Stimulated activated CD4-positive, alpha-beta T cell treated with anti-CD3 and anti-CD28 coated beads, TNF-alpha, amount 100 ng/mL, for 4 hours (primary cell): ENCODE measurements around the gene DDX6.
"Not testable (repeated sequence)": the region's sequence is repeated elsewhere in the genome, so short reads cannot be mapped to it uniquely, and the experiment has no call there.

ENCODE experiments used
- DNase-seq, 3 experiments: peaks; one replicate each; pipeline ENCODE4 v3.0.0-alpha.2; 2020; ENCODE audit warnings: low read depth in 3 of 3

Gene DDX6

GRCh38 chr11:118791961-118792569 is 1.1 kb upstream of the DDX6 start:
- peak; percentile 19 to 27 (median 25) for DNase-seq

DNA sequence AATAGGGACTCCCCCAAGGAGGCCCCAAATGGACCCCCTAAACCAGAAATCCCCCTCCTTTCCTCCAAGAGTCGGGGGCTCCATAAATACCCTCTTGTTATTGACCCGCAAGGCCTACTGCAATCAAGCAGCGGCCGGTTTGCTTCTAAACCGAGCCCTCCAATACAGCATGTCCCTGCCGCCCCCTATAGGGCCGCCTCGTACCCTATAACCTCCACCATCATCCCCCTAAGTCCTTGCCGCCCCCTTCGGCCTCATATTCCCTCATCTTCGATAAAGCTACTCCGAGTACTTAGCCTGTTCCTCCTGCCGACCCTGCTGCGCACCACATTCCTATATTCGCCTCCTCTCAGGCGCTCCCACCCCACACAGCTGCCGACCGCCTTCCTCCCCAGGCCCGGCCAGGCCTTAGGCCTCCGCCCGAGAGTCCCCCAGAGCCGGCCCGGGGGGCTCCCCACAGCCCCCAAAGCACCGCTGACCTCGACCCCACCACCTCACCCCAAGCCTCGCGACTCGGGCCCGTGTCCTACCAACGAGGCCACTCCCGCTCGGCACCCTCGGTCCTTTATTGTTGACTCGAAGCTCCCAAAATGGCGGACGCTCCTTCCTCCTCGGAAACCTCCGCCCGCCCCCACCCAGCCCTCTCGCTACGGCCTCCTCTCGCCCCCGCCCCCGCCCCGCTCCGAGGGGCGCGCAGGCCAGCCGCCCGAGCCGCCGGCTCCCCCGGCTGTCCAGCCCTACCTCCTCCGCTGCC is 430 bp downstream of the DDX6 start:
- peak in 1 of 3 experiments; percentile 21 for DNase-seq

DNA sequence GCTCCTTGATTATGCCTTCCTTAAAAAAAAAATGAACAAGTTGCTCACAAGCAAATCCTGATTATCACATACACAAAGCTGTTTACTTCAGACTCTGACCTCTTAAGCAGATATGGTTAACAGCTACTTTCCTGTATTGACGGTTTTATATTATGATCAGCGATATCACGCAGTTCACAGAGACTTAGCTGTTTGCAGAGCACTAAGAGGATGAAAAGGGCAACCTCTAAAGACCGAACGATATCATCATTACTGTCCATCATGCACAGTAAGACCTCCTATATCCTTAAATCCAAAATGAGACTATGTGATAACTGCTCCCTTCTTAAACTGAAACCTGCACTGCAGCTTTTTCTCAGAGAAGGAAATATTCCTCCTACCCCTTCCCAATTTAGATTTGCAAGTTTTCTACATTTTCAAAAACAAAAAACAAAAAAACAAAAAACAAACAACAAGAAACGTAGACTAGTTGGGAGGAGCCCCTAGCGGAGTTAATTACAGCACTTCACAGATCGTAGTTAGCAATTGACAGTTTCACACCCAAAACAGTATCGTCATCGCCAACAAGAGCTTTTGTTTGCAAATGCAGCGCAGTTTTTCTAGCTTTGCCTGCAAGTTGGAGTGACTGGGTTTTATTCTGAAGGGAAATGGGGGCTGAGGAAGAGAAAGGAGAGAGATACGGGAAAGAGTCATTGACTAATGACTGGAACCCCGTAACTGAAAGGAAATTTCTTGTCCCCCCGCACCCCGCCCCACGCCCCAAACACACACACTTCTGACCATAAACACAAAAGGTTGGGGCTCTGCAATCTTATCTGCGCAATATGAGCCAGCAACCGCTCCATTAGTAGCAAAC is 1.2 kb downstream of the DDX6 start:
- DNase-seq, result no peak

- no peak for DNase-seq
Measured at GRCh38 chr11:118786657-118787056, 4.3 kb downstream of the DDX6 start.

DNA sequence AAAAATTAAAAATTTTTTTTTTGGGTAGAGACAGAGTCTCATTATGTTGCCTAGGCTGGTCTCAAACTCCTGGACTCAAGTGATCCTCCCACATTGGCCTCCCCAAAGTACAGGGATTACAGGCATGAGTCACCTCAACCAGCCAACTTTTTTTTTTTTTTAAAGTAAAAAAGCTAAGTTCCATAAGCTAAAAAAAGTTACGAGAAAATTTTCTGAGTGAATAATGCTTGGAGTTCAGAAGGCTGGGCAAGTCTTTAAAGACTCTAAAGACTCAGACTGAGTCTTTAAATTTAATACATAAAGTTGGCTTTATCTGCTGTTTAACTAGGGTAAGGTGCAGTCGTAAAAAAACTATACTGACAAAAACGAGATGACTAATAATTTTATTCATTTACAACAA is 5.6 kb downstream of the DDX6 start:
- DNase-seq, result no peak

DNA sequence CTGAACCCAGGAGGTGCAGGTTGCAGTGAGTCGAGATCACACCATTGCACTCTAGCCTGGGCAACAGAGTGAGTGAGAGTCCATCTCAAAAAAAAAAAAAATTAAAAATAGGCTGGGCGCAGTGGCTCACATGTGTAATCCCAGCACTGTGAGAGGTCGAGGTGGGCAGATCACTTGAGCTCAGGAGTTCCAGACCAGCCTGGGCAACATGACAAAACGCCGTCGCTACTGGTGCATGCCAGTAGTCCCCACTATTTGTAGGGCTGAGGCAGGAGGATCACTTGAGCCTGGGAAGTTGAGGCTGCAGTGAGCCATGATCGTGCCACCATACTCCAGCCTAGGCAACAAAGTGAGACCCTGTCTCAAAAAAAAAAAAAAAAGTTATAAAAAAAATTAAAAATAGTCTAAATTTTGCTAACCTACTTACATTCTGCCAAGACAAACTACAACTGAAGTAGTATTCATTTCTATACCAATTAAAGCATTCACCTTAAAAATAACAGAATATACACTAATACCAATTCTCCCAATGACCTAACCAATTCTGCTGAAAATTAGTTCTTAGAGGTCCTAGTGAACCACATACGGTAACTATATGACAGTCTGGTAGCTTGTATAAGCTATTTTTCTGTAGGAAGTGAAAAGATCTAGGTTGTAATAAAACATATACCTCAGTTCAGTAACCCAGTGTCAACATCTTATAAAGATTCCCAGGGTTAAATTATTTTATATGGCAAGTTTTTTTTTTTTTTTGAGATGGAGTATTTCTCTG is 7.1 kb downstream of the DDX6 start:
- DNase-seq, result no peak

DNA sequence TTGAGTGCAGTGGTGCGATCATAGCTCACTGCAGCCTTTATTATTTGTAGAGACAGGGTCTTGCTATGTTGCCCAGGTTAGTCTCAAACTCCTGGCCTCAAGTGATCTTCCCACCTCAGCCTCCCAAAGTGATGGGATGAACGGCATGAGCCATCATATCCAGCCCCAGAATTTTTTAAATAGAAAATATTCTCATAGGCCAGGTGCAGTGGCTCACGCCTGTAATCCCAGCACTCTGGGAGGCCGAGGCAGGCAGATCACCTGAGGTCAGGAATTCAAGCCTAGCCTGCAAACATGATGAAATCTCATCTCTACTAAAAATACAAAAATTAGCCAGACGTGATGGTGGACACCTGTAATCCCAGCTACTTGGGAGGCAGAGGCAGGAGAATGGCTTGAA is 7.6 kb downstream of the DDX6 start:
- DNase-seq, result not testable (repeated sequence)

DNA sequence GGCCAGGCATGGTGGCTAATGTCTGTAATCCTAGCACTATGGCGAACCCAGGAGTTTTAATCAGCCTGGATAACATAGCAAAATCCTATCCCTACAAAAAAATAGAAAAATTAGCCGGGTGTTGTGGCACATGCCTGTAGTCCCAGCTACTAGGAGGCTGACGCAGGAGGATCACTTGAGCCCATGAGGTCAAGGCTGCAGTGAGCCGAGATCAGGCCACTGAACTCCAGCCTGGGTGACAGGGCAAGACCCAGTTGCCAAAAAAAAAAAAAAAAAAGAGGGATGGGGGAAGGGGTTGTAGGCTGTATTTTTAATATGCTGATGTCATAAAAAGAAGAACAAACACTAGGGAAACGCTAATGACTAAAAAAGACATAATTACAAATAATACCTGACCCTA is 12.1 kb downstream of the DDX6 start:
- DNase-seq, result no peak

- no peak for DNase-seq
Measured at GRCh38 chr11:118774032-118774431, 16.9 kb downstream of the DDX6 start.

DNA sequence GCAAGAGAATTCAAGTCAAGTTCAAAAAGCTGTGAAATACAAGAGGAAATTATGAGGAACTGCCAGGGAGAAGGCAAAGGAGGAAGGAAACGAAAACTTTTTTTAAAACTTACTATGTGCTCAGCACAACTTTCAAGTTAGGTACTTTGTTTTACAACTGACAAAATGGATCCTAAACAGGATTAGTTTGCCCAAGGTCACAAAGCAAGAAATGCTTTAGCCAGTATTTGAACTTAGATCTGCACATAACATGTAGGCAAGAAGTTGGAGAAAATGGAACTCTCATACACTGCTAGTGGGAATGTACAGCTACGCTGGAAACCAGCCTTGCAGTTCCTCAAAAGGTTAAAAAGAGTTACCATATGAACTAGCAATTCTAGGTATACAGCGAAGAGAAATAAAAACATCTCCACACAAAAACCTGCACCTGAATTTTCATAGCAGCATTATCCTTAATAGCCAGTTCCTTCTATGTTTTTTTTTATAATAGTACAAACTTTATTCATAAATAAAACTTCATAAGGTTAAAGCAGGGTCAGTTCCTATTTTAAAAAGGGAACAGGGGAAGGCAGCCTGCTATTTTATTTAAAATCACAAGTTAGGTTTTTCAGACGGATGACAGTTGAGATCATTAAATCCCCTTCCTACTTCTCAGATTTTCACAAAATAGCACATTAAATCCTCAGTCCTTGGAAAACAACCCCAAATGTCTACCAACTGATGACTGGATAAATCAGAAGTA is 19.2 kb downstream of the DDX6 start:
- no peak for DNase-seq

DNA sequence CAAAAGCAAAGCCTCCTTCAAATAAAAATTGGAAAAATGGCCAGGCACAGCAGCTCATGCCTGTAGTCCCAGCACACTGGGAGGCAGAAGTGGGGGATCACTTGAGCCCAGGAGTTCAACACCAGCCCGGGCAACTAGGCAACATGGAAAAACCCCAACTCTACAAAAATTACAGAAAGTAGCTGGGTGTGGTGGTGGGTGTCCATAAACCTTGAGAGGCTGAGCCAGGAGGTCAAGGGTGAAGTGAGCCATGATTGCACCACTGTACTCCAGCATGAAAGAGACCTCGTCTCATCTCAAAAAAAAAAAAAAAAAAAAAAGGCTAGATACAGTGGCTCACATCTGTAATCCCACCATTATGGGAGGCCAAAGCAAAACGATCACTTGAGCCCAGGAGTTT is 22.3 kb downstream of the DDX6 start:
- no peak for DNase-seq

DNA sequence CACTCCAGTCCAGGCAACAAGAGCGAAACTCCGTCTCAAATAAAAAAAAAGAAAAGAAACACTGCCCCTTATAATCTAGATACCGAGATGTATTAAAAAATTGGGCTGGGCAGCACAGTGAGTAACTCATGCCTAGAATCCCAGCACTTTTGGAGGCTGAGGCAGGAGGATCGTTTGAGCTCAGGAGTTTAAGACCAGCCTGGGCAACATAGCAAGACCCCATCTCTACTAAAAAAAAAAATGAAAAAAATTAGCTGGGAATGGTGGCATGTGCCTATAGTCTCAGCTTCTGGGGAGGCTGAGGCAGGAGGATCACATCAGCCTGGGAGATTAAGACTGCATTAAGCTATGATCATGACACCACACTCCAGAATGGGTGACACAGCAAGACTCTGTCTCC is 24.9 kb downstream of the DDX6 start:
- no peak for DNase-seq

GRCh38 chr11:118765095-118765691 is 25.8 kb downstream of the DDX6 start:
- not testable (repeated sequence) for DNase-seq

- DNase-seq, result no peak
Measured at GRCh38 chr11:118763041-118763440, 27.9 kb downstream of the DDX6 start.

- DNase-seq, result not testable (repeated sequence)
Measured at GRCh38 chr11:118761981-118762380, 29.0 kb downstream of the DDX6 start.

DNA sequence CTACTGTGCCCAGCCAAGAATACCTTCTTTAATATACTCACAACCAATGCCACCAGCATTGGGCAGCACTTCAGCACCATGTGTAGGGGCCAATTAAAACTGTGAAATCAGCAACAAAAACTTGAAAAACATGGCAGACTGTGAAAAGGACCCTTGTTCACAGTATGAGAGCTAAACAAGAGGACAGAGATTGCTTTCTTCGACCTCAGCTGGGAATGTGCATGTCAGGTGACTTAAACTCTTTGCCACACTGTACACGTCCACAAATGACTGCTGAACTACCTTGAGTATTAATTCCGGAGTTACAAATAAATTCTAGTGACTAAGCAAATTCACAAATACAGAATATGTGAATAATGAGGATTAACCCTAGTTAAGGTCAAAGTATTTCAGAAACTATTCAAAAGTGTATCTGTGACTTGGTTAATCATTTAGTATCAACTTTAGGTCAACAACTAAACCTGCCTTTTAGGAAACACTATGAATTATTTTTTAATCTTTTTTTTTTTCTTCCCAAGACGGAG is 33.0 kb downstream of the DDX6 start:
- no peak for DNase-seq

GRCh38 chr11:118752654-118753053 is 38.3 kb downstream of the DDX6 start:
- DNase-seq, result no peak

- DNase-seq, result no peak
Measured at GRCh38 chr11:118749429-118749828, 41.5 kb downstream of the DDX6 start.

GRCh38 chr11:118748056-118748455 is 42.9 kb downstream of the DDX6 start:
- DNase-seq, result no peak

DNA sequence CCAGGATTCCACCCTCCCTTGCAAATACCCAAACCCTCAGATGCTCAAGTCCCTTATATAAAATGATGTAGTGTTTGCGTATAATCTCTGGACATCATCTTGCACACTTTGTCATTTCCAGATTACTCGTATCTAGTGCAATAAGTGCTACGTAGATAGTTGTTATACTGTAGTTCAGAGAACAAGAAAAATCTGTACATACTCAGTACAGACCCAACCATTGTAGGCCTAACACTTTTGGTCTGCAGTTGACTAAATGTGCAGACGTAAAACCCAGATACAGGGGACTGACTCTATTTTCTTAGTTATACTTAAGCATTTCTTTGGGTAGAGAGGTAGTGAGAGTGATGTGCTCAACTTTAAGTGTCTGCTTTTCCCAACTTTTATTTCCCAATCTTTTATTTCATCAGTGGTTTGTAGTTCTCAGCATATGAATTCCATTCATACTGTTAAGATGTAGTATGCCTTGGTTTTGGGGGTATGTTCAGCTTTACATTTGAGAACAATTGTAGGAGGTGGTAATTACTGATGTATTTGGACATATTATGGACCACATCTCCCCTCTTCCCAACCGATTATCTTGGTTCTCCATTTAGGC is 43.9 kb downstream of the DDX6 start:
- DNase-seq, result no peak
